NCI-H748 (cell line): ENCODE data around the gene PPIL1.
"Not testable (repeated sequence)": the region's sequence is repeated elsewhere in the genome, so short reads cannot be mapped to it uniquely, and the experiment has no call there.

Source experiments
- DNase-seq: peaks from one replicate; lab custom pipeline; 2025; ENCODE audit not compliant: unreplicated experiment; lab: John Stamatoyannopoulos, UW

PPIL1 gene

GRCh38 chr6:36874443-36875249 is at the start of gene PPIL1:
TSS of gene PPIL1 (minus strand) at chr6:36874803. CDS start at chr6:36874772, 31 bp downstream.
- peak; percentile 99 for DNase-seq

- DNase-seq = no peak
Observed at GRCh38 chr6:36924131-36924530, 49.5 kb upstream of the PPIL1 start.

DNA sequence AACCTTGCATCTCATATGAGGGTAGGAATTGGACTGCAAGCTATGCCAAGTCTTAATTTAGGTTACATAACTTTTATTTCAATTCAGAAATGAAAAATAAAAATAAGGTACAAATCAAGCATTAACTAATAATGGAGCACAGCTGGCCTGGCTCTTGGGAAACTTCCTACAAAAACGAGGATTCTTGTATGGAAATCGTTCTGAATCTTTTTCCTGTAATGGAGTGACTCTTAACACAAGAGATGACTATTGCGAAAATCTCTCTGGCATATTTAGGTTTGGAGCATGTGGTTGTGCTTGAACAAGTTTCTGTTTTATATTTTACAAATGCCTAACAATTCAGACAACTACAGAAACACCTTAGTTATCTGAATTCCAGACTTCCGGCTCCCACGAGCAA is 45.9 kb upstream of the PPIL1 start:
- DNase-seq = no peak

GRCh38 chr6:36920049-36920448 is 45.4 kb upstream of the PPIL1 start:
- DNase-seq = no peak

- no peak for DNase-seq
Observed at GRCh38 chr6:36917541-36918193, 43.1 kb upstream of the PPIL1 start.

GRCh38 chr6:36916126-36916525 is 41.5 kb upstream of the PPIL1 start:
- DNase-seq = no peak

DNA sequence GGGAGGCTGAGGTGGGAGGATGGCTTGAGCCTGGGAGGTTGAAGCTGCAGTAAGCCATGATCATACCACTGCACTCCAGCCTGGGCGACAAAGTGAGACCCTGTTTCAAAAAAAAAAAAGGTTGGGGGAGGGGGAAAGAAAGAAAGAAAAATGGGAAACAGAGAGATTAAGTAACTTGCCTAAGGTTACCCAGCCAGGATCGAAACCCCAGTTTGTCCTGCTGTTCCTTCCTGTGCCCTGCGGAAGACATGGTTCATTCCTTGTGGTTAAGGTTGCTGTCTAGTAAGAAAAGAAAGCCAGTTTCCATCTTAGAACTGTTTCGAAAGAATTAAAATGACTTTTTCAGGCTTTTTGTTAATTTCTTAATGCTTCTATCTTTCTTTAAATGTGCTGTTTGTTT is 41.0 kb upstream of the PPIL1 start:
- no peak for DNase-seq

- no peak for DNase-seq
Observed at GRCh38 chr6:36914227-36914794, 39.7 kb upstream of the PPIL1 start.

- DNase-seq = no peak
Observed at GRCh38 chr6:36913082-36913481, 38.5 kb upstream of the PPIL1 start.

DNA sequence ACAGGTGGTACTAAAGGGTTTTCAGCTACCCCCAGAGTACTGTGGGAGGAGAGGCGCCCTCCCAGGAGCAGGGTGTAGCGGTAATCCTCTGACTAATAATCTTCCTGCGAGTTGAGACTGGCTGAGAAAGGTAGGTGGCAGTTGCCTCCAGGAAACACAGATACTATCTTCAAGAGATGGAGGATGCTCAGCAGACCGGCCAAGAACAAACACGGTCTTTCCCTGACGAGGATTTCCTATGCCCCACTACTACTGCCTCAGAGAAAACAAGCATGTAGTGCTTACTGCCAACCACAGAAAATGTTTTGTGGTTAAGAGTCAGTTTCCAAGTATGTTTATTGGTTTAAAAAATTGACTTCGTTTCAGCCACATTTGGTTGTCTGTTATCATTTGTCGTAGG is 38.0 kb upstream of the PPIL1 start:
- no peak for DNase-seq

- no peak for DNase-seq
Observed at GRCh38 chr6:36912030-36912454, 37.4 kb upstream of the PPIL1 start.

DNA sequence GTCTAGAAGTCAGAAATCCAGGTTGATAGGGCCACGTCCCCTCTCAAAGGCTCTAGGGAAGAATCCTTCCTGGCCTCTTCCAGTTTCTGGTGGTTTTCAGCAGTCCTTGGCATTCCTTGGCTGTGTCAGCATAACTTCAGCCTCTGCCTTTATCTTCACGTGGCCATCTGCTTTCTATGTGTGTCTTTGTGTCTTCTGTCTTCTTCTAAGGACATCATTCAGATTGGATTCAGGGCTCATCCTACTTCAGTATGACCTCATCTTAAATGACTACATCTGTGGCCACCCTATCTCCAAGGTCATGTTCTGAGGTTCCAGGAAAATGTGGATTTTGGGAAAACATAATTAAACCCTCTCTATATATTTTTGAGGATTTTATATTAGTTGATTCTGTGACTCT is 34.1 kb upstream of the PPIL1 start:
- no peak for DNase-seq

- DNase-seq = peak; percentile 66
Observed at GRCh38 chr6:36907781-36908180, 33.2 kb upstream of the PPIL1 start.

DNA sequence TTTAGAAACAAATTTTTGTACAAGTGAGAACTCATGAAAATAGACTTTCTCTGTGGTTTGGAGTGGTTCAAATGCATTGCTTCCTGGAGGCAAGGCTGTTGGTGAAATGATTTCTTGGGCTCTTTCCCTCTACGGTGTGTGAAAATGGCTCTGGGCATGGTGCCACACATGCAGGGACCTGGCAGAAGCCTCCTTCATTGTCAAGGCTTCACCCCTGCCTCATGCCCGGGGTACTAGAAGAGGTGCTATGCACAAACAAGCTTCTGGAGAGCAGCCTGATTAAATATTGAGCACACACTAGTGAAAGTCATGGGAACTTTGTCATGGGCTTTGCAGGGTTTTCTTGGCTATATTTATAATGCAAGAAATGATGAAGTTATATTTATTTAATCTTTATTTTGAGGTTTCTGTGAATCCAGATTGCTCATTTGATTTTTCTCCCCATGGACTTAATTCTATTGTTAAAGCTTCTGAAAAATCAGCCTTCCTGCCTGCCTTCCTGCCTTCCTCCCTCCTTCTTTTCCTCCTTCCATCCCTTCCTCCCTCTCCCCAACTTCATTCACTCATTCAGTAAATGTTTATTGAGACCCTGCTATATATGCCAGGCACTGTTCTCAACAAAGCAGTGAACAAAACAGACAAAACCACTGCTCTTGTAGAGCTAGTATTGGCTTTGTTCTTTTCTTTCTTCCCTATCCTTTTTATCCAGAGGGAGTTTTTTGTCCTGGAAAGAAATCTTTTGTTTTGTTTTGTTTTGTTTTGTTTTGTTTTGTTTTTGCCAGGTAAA is 32.1 kb upstream of the PPIL1 start:
- peak; percentile 12 for DNase-seq

- no peak for DNase-seq
Observed at GRCh38 chr6:36904851-36905393, 30.3 kb upstream of the PPIL1 start.

- DNase-seq = no peak
Observed at GRCh38 chr6:36904114-36904513, 29.5 kb upstream of the PPIL1 start.

GRCh38 chr6:36897609-36898008 is 23.0 kb upstream of the PPIL1 start:
- no peak for DNase-seq

- no peak for DNase-seq
Observed at GRCh38 chr6:36893976-36894932, 19.7 kb upstream of the PPIL1 start.

DNA sequence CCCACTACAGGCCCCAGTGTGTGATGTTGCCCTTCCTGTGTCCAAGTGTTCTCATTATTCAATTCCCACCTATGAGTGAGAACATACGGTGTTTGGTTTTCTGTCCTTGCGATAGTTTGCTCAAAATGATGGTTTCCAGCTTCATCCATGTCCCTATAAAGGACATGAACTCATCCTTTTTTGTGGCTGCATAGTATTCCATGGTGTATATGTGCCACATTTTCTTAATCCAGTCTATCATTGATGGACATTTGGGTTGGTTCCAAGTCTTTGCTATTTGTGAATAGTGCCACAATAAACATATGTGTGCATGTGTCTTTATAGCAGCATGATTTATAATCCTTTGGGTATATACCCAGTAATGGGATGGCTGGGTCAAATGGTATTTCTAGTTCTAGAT is 16.6 kb upstream of the PPIL1 start:
- not testable (repeated sequence) for DNase-seq

GRCh38 chr6:36890112-36890663 is 15.6 kb upstream of the PPIL1 start:
- no peak for DNase-seq
